ENCODE measurements around the gene CDH23.

GRCh38 chr10:71443676-71444075 lies 47.0 kb downstream of the CDH23 start:
- TF ChIP-seq, protein P1, sequence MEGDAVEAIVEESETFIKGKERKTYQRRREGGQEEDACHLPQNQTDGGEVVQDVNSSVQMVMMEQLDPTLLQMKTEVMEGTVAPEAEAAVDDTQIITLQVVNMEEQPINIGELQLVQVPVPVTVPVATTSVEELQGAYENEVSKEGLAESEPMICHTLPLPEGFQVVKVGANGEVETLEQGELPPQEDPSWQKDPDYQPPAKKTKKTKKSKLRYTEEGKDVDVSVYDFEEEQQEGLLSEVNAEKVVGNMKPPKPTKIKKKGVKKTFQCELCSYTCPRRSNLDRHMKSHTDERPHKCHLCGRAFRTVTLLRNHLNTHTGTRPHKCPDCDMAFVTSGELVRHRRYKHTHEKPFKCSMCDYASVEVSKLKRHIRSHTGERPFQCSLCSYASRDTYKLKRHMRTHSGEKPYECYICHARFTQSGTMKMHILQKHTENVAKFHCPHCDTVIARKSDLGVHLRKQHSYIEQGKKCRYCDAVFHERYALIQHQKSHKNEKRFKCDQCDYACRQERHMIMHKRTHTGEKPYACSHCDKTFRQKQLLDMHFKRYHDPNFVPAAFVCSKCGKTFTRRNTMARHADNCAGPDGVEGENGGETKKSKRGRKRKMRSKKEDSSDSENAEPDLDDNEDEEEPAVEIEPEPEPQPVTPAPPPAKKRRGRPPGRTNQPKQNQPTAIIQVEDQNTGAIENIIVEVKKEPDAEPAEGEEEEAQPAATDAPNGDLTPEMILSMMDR (IDR thresholded peaks at IDR 0.05) = no peak
- TF ChIP-seq ZFX (IDR thresholded peaks at IDR 0.05; ENCODE audit: borderline replicate concordance) = no peak

All from 22Rv1 (cell line).